Measurements from ENCODE around the gene BBS1.

The BBS1 gene

GRCh38 chr11:66555416-66555815 is 45.0 kb downstream of the BBS1 start:
- no peak for DNase-seq

GRCh38 chr11:66556086-66556485 is 45.7 kb downstream of the BBS1 start:
- DNase-seq, result no peak

DNA sequence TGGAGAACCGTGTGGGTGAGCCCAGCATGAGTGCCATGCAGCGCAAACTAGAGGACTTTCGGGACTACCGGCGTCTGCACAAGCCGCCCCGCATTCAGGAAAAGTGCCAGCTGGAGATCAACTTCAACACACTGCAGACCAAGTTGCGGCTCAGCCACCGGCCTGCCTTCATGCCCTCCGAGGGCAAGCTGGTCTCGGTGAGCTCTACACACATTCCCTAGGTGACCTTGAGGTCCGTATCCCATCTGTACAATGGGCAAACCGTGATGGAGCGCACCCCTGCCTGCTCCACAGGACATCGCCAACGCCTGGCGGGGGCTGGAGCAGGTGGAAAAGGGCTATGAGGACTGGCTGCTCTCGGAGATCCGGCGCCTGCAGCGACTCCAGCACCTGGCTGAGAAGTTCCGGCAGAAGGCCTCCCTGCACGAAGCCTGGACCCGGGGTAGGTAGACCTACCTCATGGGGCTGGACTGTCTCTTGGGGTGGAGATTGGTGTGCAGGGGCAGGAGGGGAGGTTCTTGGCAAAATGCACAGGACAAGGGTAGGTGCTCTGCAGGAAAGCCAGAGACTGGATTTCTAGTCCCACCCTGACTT is 47.4 kb downstream of the BBS1 start:
- no peak for DNase-seq

- DNase-seq, result peak; percentile 28
Measured at GRCh38 chr11:66559142-66559865, 48.9 kb downstream of the BBS1 start.

DNA sequence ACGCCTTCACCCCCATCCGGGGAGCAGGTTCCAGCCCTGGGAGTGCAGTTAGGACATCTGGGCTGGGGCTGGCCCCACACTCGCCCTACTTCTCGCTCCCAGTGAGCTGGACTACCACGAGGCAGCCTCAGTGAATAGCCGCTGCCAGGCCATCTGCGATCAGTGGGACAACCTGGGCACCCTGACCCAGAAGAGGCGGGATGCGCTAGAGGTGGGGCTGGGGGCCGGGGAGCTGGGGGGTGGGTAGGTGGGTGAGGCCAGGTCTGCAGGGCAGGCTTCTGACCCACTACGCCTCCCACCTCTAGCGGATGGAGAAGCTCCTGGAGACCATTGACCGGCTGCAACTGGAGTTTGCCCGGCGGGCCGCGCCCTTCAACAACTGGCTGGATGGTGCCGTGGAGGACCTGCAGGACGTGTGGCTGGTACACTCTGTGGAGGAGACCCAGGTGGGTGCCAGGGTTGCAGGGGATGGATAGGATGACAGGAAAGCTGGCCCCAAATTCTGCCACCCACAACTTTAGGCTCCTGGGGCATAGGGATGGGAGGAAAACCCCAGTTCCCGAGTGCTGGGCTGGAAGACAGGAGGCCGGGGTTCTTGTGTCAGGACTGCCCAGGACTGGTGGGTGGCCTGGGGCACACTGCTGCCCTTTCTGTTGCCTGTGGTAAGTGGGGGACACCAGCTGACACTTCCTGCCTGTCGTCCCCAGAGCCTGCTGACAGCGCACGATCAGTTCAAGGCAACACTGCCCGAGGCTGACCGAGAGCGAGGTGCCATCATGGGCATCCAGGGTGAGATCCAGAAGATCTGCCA is 49.6 kb downstream of the BBS1 start:
- DNase-seq, result no peak

GRCh38 chr11:66561178-66561974 is 50.9 kb downstream of the BBS1 start:
- DNase-seq, result no peak

- no peak for DNase-seq
Measured at GRCh38 chr11:66561975-66562248, 51.5 kb downstream of the BBS1 start.

DNA sequence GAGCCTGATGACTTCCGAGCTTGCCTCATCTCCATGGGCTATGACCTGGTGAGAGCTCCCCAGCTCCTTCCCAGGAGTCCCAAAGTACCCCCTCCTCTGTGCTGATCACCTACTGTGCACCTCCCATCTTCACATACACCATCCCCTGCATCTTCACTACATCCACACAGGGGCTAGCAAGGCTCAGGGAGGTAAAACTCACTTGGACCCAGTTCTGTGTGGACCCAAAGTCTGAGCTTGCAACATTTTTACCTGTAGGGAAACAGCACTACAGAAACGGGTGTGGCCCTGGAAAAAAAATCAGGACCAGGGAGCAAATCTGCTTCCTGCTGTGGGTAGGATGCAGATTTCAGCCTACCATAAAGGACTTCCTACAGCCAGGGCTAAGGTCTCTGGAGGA is 51.8 kb downstream of the BBS1 start:
- no peak for DNase-seq

DNA sequence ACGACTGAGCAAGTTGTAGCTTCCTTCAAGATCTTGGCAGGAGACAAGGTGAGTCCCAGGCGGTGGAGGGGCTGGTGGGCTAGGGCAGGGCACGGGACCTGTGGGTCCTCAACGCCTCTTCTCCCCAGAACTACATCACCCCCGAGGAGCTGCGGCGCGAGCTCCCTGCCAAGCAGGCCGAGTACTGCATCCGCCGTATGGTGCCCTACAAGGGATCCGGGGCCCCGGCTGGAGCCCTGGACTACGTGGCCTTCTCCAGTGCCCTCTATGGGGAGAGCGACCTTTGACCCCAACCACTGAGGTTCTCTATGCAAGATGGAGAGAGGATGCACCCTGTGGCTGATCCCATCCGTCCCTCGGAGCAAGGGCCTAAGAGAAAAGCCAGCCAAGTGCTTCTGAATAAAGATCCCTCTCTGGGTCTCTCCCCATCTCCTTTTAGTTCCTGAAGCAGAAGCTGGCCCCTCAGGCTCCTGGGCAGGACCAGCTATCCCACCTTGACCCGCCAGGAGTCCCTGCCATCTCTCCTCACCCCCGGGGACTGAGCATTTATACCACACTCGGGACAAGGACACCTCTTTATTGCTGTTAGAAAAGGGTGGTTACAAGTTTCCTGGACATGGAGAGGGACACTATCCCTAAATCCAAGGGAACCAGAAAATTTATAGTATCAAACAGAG is 52.6 kb downstream of the BBS1 start:
- DNase-seq, result no peak

DNA sequence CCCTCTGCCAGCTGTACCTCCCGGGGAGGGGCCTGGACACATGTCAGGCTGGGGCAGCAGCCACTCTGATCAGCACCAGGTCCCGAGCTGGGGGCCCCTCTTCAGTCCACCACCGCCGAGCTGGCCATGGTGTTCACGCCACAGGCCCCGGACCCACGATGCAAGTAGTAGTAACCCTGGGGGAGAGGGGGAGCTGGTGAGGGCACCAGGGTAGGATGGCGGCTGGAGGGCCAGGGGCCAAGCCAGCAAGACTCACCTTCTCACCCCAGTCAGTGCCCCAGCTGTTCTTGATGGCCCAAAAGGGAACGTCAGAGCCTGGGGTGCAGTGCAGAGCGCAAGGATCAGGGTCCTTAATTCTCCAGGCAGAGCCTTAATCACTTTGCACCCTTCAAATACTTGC is 53.4 kb downstream of the BBS1 start:
- DNase-seq, result no peak

- no peak for DNase-seq
Measured at GRCh38 chr11:66564538-66564937, 54.1 kb downstream of the BBS1 start.

DNA sequence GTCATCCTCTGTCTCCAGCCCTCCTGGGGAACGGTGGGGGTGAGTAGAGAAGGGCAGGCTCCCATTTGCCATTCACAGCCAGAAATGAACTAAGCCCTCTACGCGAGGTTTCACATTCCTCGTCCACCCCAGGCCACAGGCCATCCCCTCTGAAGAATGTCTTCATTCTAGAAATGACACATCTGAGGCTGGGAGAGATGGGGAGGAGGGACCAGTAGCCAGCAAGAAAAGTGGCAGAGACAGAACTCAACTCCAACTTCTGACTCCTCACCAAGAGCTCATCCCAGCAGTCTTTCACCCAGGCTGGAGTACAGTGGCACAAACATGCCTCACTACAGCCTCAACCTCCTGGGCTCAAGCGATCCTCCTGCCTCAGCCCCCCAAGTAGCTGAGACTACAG is 54.5 kb downstream of the BBS1 start:
- DNase-seq, result no peak

GRCh38 chr11:66566221-66566620 is 55.8 kb downstream of the BBS1 start:
- no peak for DNase-seq

DNA sequence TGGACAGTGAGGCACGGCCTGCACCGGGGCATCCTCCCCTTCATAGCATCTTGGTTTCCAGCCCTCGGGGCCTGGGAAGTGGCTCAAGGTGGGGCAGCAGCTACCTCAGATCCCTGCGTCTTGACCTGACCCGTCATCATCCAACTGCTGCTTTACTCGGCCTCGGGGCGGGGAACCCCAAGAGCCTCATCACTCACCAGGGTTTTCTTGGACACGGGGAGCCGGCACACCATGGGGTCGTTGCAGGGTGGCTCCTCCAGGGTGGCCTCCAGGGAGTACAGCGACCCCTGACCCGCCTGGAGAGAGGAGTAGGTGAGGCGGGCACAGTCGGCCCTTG is 57.3 kb downstream of the BBS1 start:
- DNase-seq, result no peak

GRCh38 chr11:66568124-66568916 is 57.9 kb downstream of the BBS1 start, which contains the start of gene CTSF:
Gene CTSF, minus strand, starts transcription at chr11:66568606. Its CDS starts 120 bp downstream, at chr11:66568486.
- DNase-seq, result peak; percentile 58

DNA sequence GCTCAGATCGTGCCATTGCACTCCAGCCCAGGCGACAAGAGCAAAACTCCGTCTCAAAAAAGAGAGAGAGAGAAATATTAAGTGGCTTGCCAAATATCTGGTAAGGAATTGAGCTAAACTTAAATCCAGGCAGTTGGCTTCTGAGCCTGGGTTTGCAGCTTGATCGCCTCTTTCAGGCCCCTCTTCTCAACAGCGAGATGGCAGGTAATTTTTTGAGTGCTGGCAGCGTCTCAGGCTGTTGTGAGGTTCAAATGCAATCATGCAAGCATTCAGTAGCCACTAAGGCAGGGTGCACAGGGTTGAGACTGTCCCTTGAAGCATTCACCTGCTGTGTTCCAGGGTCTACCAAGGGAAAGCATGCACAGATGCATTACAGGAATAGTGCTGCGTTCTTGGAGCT is 58.6 kb downstream of the BBS1 start:
- DNase-seq, result no peak

DNA sequence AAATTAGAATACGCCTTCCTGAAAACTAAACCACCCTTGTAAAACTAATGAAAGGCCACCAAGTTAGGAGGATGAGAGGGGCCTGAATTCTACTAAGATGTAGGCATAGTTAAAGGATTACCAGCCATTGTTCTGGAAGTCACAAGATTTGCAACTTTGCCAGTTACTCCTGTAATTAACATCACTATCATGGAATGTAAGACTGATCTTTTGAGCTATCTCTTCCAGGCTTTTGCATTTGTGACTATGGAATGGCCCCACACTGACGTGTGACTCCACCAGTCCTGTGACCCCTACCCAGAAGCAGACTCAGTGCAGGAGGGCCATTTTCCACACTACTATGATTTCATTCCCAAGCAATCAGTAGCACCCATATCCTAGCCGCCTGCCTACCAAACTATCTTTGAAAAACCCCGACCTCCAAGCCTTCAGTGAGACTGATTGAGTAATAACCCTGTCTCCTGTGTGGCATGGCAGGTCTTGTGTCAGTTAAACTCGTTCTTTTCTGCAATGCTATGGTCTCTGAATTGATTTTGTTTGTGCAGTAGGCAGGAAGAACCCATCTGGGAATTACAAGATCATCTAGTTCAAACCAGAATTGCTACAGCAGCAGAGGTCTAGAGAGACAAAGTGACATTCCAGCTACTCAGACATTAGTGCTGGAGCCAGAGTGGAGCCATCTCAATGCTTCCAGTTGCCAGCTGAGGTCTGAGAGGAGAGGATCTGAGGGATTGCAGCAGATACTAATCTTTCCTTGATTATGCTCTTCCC is 59.8 kb downstream of the BBS1 start:
- no peak for DNase-seq

DNA sequence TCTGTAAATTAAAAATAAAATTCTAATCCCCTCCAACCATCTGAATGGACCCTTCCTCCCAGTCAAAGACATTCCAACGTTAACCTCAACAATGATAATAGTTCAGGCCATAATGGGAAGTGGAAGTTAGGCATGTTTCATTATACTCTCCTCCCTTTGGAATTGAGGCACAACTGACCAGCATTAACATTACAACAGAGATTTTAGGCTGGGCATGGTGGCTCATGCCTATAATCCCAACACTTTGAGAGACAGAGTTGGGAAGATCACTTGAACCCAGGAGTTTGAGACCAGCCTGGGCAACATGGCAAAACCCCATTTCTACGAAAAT is 60.4 kb downstream of the BBS1 start:
- DNase-seq, result no peak

DNA sequence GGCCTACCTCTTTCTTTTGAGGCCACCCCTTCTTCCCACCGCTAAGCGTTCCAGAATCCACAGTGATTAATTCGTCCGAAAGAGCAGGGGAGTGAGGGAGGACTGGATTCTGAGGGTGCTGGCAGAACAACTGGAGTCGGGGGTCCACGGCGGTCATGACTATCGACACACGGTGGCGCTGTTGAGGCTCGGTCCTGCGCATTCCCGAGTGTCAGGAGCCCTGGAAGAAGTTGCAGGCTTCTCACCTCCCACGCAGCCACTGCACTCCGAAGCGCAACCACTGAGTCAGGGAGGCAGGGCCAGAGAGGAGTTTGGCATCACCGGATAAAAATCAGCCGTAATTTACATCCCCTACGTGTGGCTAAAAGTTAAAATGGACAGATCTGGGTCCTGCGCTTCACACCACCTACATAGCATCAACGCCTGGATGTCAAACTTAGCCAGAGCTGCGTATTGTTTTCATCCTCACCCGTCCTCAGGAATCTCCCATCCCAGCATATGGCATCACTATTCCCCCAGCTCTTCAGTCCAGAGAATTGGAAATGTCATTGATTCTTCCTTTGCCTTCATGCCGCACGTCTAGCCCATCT is 68.7 kb downstream of the BBS1 start:
- peak; percentile 83 for DNase-seq

- DNase-seq, result no peak
Measured at GRCh38 chr11:66580803-66581202, 70.4 kb downstream of the BBS1 start.

DNA sequence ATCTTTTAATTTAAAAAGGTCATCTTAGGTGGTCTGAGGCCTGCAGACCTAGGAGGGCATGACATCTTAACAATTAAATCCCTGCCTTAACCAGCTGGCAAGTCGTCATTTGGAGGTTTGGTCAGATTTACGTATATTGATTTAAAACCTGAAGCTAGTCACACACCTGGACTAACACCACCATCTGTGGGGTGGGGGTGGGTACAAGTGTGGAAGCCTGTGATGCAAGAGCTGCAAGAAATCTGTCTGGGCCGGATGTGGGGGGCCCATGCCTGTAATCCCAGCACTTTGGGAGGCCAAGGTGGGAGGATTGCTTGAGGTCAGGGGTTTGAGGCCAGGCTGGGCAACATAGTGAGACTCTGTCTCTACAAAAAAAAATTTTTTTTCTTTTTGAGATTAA is 70.8 kb downstream of the BBS1 start:
- no peak for DNase-seq

All from T-helper 9 cell (primary cell).